HEK293 (cell line): ENCODE measurements around the gene CSN1S1.

Experiments
- CTCF ChIA-PET: fragments of 350-600 bp; formaldehyde crosslinking; extraction: SDS; loops from one replicate; lab custom pipeline; 2021; ENCODE audit warnings: antibody characterized with exemption; lab: Yijun Ruan, JAX
- POLR2A ChIA-PET: fragments of 300-600 bp; formaldehyde crosslinking; extraction: SDS; loops from one replicate; lab custom pipeline; 2020; ENCODE audit warnings: antibody characterized with exemption, inconsistent platforms; lab: Yijun Ruan, JAX
- H3K27ac ChIP-seq: fragments of 200-500 bp; sonication (Bioruptor generic); 2 replicates; pipeline ENCODE4 v1.5.1; 2014; ENCODE audit warnings: low read depth, low read length, control low read depth, inconsistent platforms; ENCODE audit errors: extremely low read depth
- H3K36me3 ChIP-seq, 2 experiments: fragments of 200-500 bp in 1 of 2; sonication (Bioruptor generic) in 1 of 2; 1 replicate in 1 of 2; 2 replicates in 1 of 2; pipeline ENCODE4 v1.5.1; 2014 to 2017; ENCODE audit warnings: inconsistent platforms in 2 of 2, low read length in 2 of 2; ENCODE audit not compliant: control insufficient read depth in 2 of 2, insufficient read depth in 1 of 2
- H3K4me1 ChIP-seq: fragments of 200-500 bp; sonication (Bioruptor generic); 2 replicates; pipeline ENCODE4 v1.5.1; 2014; ENCODE audit warnings: mild to moderate bottlenecking, low read length, inconsistent platforms; ENCODE audit not compliant: control insufficient read depth, insufficient read depth
- H3K4me3 ChIP-seq: 2 replicates; pipeline ENCODE4 v1.5.1; 2011; ENCODE audit warnings: low read depth, mild to moderate bottlenecking, control low read depth, low read length, moderate library complexity
- H3K9me3 ChIP-seq: fragments of 200-500 bp; sonication (Bioruptor generic); 2 replicates; pipeline ENCODE4 v1.5.1; 2014; ENCODE audit warnings: low read depth, low read length, inconsistent platforms; ENCODE audit not compliant: control insufficient read depth, insufficient read depth
- GLIS1 ChIP-seq: fragments of 450-650 bp; formaldehyde crosslinking; IDR thresholded peaks from 2 replicates; pipeline ENCODE4 v1.5.1; 2016; ENCODE audit warnings: missing biosample characterization, missing genetic modification characterization
- KLF9 ChIP-seq: fragments of 450-650 bp; formaldehyde crosslinking; IDR thresholded peaks from 2 replicates; pipeline ENCODE4 v1.5.1; 2016; ENCODE audit warnings: missing biosample characterization, missing genetic modification characterization, low read depth
- PRDM1 ChIP-seq: fragments of 450-650 bp; formaldehyde crosslinking; IDR thresholded peaks from 2 replicates; pipeline ENCODE4; 2016; ENCODE audit warnings: missing biosample characterization, missing genetic modification characterization
- REPIN1 ChIP-seq: fragments of 450-650 bp; formaldehyde crosslinking; IDR thresholded peaks from 2 replicates; pipeline ENCODE4 v1.5.1; 2017; ENCODE audit warnings: missing biosample characterization, missing genetic modification characterization, low read depth
- TRIM28 ChIP-seq: IDR thresholded peaks from 2 replicates; pipeline ENCODE4 v1.6.1; 2011; ENCODE audit warnings: low read length, control low read depth, borderline replicate concordance
- WT1 ChIP-seq: fragments of 450-650 bp; formaldehyde crosslinking; IDR thresholded peaks from 2 replicates; pipeline ENCODE4 v1.5.1; 2016; ENCODE audit warnings: missing biosample characterization, missing genetic modification characterization
- ZBTB48 ChIP-seq: fragments of 450-650 bp; formaldehyde crosslinking; IDR thresholded peaks from 2 replicates; pipeline ENCODE4 v1.5.1; 2016; ENCODE audit warnings: missing biosample characterization, missing genetic modification characterization
- ZEB2 ChIP-seq: fragments of 450-650 bp; formaldehyde crosslinking; IDR thresholded peaks from 2 replicates; pipeline ENCODE4 v1.5.1; 2016; ENCODE audit warnings: missing biosample characterization, missing genetic modification characterization
- ZFP37 ChIP-seq: fragments of 450-650 bp; formaldehyde crosslinking; IDR thresholded peaks from 2 replicates; pipeline ENCODE4 v1.5.1; 2016; ENCODE audit warnings: missing biosample characterization, missing genetic modification characterization
- ZNF221 ChIP-seq: fragments of 450-650 bp; formaldehyde crosslinking; IDR thresholded peaks from 2 replicates; pipeline ENCODE4 v1.5.1; 2017; ENCODE audit warnings: missing biosample characterization, missing genetic modification characterization, borderline replicate concordance
- ZNF266 ChIP-seq: fragments of 450-650 bp; formaldehyde crosslinking; IDR thresholded peaks from 2 replicates; pipeline ENCODE4 v1.5.1; 2016; ENCODE audit warnings: missing biosample characterization, missing genetic modification characterization, low read depth
- ZNF571 ChIP-seq: fragments of 450-650 bp; formaldehyde crosslinking; IDR thresholded peaks from 2 replicates; pipeline ENCODE4 v1.5.0; 2017; ENCODE audit warnings: missing biosample characterization, missing genetic modification characterization
- ZNF626 ChIP-seq: fragments of 450-650 bp; sonication (Bioruptor Pico); formaldehyde crosslinking; IDR thresholded peaks from 2 replicates; pipeline ENCODE4 v1.5.1; 2018; ENCODE audit warnings: missing biosample characterization, missing genetic modification characterization, inconsistent platforms
- ZNF776 ChIP-seq: fragments of 450-650 bp; formaldehyde crosslinking; IDR thresholded peaks from 2 replicates; pipeline ENCODE4 v1.5.0; 2017; ENCODE audit warnings: missing biosample characterization, missing genetic modification characterization, borderline replicate concordance
- ZNF843 ChIP-seq: fragments of 450-650 bp; formaldehyde crosslinking; IDR thresholded peaks from 2 replicates; pipeline ENCODE4 v1.5.1; 2016; ENCODE audit warnings: missing biosample characterization, missing genetic modification characterization
- ZXDB ChIP-seq: fragments of 450-650 bp; formaldehyde crosslinking; IDR thresholded peaks from 2 replicates; pipeline ENCODE4 v1.5.1; 2016; ENCODE audit warnings: missing biosample characterization, missing genetic modification characterization
- TF ChIP-seq, protein P1 (sequence below): fragments of 450-650 bp; IDR thresholded peaks from 2 replicates; pipeline ENCODE4 v1.5.1; 2018; ENCODE audit warnings: missing biosample characterization, missing genetic modification characterization
- TF ChIP-seq, protein P2 (sequence below): fragments of 450-650 bp; formaldehyde crosslinking; IDR thresholded peaks from 2 replicates; pipeline ENCODE4 v1.5.1; 2016; ENCODE audit warnings: missing biosample characterization, missing genetic modification characterization
- TF ChIP-seq, protein P3 (sequence below): fragments of 450-650 bp; formaldehyde crosslinking; IDR thresholded peaks from 2 replicates; pipeline ENCODE4 v1.5.1; 2016; ENCODE audit warnings: missing biosample characterization, missing genetic modification characterization
- TF ChIP-seq, protein P4 (sequence below): fragments of 450-650 bp; formaldehyde crosslinking; IDR thresholded peaks from 2 replicates; pipeline ENCODE4 v1.5.1; 2017; ENCODE audit warnings: missing biosample characterization, mild to moderate bottlenecking, missing genetic modification characterization, moderate library complexity

Gene CSN1S1

DNA sequence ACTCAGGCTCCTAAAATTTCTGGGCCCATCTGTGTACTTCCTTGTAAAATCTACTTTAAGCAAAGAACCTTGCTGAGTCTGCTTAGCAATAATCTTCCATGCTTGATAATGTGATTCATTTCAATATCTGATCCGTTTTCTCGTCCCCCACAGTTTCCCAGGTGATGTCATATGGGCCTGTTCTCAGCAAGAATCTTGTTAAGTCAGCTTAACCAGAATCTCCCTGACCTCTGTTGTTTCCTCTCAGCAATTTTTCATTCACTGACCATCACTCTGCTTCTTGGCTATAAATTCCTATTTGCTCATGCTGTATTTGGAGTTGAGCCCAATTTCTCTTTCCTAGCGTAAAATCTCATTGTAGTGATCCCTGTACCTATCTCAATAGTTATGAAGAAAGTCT lies 20.7 kb downstream of the CSN1S1 start (continued):
- TF ChIP-seq, protein P1, sequence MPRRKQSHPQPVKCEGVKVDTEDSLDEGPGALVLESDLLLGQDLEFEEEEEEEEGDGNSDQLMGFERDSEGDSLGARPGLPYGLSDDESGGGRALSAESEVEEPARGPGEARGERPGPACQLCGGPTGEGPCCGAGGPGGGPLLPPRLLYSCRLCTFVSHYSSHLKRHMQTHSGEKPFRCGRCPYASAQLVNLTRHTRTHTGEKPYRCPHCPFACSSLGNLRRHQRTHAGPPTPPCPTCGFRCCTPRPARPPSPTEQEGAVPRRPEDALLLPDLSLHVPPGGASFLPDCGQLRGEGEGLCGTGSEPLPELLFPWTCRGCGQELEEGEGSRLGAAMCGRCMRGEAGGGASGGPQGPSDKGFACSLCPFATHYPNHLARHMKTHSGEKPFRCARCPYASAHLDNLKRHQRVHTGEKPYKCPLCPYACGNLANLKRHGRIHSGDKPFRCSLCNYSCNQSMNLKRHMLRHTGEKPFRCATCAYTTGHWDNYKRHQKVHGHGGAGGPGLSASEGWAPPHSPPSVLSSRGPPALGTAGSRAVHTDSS: no peak
- TF ChIP-seq ZNF221 (tag by site-specific recombination): no peak
- TF ChIP-seq REPIN1 (tag by site-specific recombination): no peak
- no peak for TF ChIP-seq KLF9 (tag by site-specific recombination)
- TF ChIP-seq, protein P2, sequence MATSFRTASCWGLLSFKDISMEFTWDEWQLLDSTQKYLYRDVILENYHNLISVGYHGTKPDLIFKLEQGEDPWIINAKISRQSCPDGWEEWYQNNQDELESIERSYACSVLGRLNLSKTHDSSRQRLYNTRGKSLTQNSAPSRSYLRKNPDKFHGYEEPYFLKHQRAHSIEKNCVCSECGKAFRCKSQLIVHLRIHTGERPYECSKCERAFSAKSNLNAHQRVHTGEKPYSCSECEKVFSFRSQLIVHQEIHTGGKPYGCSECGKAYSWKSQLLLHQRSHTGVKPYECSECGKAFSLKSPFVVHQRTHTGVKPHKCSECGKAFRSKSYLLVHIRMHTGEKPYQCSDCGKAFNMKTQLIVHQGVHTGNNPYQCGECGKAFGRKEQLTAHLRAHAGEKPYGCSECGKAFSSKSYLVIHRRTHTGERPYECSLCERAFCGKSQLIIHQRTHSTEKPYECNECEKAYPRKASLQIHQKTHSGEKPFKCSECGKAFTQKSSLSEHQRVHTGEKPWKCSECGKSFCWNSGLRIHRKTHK: no peak
- TF ChIP-seq TRIM28: no peak
- TF ChIP-seq ZXDB: no peak
- no peak for TF ChIP-seq ZNF266 (tag by site-specific recombination)
- TF ChIP-seq WT1 (tag by site-specific recombination): no peak
- TF ChIP-seq ZNF776: no peak

DNA sequence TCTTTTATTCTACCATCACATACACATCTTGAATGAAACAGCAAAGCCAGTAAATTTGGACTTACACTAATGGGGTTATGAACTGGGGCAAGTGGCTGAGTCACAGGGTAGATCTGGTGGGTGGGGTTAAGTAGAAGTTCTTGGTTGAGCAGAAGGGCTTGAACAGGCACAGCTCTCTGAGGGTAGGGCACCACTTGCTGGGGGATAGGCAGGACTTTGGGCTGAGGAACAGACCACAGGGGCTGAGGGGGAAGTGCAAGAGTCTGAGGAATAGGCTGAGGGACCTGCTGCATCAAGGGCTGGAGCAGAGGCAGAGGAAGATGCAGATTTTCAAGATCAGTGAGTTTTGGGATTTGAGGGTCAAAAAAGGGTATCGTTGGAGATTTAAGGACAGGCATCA lies 26.3 kb downstream of the CSN1S1 start:
- no peaks in the 10 kb centered on the region for H3K9me3 ChIP-seq
- H3K4me1 ChIP-seq: no peaks in the 10 kb centered on the region
- TF ChIP-seq, protein P3, sequence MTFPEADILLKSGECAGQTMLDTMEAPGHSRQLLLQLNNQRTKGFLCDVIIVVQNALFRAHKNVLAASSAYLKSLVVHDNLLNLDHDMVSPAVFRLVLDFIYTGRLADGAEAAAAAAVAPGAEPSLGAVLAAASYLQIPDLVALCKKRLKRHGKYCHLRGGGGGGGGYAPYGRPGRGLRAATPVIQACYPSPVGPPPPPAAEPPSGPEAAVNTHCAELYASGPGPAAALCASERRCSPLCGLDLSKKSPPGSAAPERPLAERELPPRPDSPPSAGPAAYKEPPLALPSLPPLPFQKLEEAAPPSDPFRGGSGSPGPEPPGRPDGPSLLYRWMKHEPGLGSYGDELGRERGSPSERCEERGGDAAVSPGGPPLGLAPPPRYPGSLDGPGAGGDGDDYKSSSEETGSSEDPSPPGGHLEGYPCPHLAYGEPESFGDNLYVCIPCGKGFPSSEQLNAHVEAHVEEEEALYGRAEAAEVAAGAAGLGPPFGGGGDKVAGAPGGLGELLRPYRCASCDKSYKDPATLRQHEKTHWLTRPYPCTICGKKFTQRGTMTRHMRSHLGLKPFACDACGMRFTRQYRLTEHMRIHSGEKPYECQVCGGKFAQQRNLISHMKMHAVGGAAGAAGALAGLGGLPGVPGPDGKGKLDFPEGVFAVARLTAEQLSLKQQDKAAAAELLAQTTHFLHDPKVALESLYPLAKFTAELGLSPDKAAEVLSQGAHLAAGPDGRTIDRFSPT (tag by site-specific recombination): no peak
- no peak for TF ChIP-seq ZBTB48 (tag by site-specific recombination)
- TF ChIP-seq, protein P4, sequence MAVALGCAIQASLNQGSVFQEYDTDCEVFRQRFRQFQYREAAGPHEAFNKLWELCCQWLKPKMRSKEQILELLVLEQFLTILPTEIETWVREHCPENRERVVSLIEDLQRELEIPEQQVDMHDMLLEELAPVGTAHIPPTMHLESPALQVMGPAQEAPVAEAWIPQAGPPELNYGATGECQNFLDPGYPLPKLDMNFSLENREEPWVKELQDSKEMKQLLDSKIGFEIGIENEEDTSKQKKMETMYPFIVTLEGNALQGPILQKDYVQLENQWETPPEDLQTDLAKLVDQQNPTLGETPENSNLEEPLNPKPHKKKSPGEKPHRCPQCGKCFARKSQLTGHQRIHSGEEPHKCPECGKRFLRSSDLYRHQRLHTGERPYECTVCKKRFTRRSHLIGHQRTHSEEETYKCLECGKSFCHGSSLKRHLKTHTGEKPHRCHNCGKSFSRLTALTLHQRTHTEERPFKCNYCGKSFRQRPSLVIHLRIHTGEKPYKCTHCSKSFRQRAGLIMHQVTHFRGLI (tag by site-specific recombination): no peak
- TF ChIP-seq ZEB2 (tag by site-specific recombination): no peak
- no peak for TF ChIP-seq PRDM1 (tag by site-specific recombination)
- TF ChIP-seq, protein P2: no peak
- no peak for TF ChIP-seq ZNF843 (tag by site-specific recombination)
- TF ChIP-seq ZNF626 (tag by site-specific recombination): no peak
- no peak for TF ChIP-seq GLIS1 (tag by site-specific recombination)
- TF ChIP-seq ZFP37: no peak
- no peak for TF ChIP-seq ZNF571 (tag by site-specific recombination)
- TF ChIP-seq, all 188 proteins: peak for 0
- Histone ChIP-seq H3K27ac (no peak overlapping the region), H3K36me3 (no peaks in the 10 kb centered on the region), H3K4me3 (no peak overlapping the region)
- ChIA-PET CTCF (no interaction called here), POLR2A (no interaction called here)
